Midbrain (tissue), 1 donor: ENCODE measurements around the gene C5orf58.

Source experiments
- DNase-seq: peaks from one replicate; lab custom pipeline; 2025; lab: John Stamatoyannopoulos, UW

Gene C5orf58, protein sequence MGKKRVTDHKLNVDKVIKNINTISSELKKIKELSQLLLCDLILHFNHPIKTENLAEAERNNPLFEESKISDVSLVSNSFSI

DNA sequence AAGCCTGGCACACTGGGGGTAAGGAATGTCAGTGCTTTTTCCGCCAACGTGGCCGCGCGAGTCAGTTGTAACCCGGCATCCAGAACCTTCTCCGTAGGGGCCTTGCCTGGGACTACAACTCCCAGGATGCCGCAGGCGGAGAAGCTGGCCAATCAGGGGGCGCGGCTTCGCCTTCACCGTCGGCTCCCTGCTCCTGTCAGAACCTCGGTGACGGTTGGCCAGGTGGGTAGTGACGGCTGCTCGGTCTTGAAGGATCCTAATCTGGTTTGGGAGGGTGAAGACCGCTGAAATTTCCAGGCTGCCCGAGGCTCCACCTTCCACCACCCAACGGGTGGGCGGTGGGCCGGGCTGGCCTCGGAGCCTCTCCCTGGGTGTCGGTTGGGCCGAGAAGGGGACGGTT, at the start of gene C5orf58:
TSS of gene C5orf58 (plus strand) at position 200 of the 400 bp plus-strand sequence. CDS start 1,992 bp downstream, outside the sequence.
- no peak for DNase-seq

DNA sequence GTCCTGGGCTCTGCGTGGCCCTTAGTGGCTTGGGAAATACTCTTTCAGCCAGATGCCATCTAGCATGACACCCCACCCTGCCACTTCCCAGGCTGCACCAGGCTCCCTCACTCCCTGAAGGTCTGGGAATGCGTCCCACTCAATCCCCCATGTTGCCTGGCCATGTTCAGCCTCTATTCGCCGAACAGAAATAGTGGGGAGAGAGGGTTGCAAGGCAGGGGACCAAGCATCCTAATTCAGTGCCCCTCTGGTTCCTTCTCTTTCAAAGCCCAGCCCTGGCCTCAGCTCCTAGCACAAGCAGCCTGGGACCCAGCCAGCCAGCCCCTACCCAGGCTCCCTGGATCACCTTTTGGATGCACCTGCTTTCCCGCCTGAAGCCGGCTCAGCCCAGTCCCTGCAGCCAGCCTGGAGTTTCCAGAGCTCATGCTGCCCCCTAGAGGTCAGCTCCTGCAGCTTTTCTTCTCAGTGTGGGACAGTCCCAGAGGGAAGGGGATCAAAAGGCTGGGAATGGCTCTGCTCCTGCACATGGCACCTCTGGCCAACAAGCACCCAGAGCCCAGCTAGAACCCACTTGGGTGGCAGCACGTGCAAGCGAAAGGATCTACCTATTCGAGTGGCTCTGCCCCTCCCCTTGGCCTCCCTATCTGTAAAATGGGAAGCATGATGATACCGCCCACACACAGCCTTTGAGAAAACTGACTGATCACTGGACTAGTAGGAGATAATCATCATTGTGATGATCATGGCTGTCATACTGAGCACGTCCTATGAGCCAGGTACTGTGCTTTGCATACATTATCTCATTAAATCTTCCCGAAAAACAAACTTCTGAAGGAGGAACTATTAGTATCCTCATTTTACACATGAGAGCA, 48.7 kb upstream of the C5orf58 start:
- peak; percentile 60 for DNase-seq

DNA sequence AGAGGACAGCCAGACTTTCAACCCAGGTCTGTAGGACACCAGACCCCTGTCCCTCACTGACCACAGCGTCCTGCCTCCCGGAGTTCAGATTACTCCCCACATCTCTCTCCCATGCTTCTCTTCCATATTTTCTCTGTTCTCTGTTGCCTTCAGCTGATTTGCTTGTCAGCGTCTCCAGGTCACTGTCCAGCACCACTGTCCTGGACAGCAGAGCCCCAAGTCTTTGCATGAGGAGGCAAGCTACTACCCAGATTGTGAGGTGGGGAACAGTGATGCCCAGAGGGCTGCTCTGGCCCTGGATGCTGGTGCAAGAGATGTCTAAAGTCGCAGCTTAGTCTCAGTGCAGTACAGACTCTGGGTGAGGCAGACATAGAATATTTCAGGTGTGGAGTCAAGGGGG, 48.0 kb upstream of the C5orf58 start:
- no peak for DNase-seq

GRCh38 chr5:170186156-170186555, 46.6 kb upstream of the C5orf58 start:
- no peak for DNase-seq

GRCh38 chr5:170186856-170187255, 45.9 kb upstream of the C5orf58 start:
- no peak for DNase-seq

DNA sequence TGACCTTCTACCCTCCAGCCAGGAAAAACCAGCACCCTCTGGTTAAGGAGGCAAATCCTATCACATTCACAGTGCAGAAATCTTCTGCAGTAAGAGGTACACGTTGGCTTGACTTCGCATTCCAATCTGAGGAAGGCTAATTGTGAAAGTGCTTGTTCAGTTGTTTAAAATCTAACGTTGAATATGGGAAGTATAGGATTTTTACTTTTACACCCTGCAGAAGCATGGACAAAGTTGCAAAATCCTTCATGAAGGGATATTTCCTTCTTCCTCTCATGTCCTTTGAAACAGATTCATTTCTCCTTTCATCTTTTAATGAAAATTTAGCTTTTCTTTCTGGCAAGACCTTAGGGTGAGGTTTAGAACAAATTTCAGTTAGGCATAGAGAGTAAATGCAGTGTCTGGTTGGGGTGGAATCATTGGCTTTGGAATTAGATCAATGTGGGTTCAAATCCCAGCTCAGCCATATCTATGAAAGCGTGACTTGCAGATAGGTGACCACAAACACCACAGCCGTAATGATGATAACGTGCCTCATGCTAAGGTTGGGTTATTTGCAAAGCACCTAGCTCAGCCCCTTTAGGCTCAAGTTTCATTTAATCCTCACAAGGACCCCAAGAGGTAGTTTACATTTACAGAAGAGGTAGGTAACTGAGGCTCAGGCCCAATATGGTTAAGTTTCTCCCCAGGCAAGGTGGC, 42.2 kb upstream of the C5orf58 start:
- no peak for DNase-seq

- no peak for DNase-seq
Observed at GRCh38 chr5:170192829-170193228, 40.0 kb upstream of the C5orf58 start.

GRCh38 chr5:170195961-170196360, 36.8 kb upstream of the C5orf58 start:
- no peak for DNase-seq

GRCh38 chr5:170200876-170201275, 31.9 kb upstream of the C5orf58 start:
- DNase-seq = no peak

GRCh38 chr5:170201311-170201710, 31.5 kb upstream of the C5orf58 start:
- DNase-seq = no peak

DNA sequence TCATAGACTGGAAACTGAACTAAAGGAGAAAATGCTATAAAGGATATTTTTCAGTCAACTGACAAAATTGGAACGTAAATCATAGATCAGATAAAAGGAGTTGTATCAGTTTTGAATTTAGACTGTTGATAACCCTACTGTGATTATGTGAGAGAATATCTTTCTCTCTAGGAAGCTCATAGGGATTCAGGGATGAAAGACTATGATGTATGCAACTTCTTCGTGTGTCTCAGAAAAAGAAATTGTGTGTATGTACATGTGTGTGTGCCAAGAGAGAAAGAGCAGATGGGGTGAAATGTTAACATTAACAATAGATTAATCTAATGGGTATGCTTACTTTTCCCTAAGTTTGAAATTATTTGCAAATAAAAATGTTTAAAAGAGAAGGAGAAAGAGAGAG, 30.7 kb upstream of the C5orf58 start:
- DNase-seq = no peak

DNA sequence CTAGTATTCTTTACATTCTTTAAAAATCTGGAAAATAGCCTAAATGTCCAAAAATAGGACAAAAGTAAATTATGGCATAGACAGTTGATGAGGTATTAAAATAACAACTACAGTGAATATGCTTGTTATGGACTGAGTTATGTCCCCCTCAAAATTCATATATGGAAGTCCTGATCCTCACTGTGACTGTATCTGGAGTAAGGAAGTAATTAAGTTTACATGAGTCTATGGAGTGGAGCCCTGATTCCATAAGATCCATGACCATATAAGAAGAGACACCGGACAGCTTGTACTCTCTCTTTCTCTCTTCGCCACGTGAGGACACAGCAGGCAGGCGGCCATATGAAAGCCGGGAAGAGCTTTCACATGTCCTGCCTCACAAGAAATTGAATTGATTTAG, 28.6 kb upstream of the C5orf58 start:
- DNase-seq = no peak

- no peak for DNase-seq
Observed at GRCh38 chr5:170206216-170206615, 26.6 kb upstream of the C5orf58 start.

GRCh38 chr5:170206958-170207357, 25.8 kb upstream of the C5orf58 start:
- DNase-seq = no peak

DNA sequence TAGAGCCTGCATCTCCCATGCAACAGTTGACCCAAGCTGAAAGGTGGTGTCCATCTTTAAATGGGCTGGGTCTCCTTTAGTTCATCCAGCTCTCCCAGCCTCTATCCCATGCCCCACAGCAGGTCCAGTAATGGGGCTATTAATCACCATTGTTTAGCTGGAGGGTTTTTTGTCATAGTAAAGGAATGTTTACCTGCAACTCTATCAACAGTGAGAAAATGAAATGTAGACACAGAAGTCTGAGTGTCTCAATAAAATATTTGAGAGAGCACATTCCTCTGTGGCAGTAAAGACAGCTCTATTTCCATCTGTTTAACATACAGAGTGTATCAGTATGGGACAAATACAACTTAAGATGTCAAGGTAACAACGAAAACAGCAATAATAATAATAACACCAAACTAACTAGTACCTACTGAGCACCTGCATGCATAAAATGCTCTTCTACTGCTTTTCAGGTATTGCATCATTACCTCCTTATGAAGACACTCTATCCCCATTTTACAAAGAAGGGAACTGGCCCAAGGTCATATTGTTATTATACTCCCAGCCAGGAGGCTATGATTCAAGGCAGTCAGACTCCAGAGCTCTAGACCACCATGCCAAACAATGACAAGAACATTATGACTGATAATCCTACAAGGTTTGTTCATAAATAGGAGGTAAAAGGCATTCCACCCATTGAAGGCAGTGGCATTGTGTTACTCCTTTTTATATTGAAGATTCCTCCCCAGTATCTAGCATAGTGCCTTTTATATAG, 21.0 kb upstream of the C5orf58 start:
- DNase-seq = no peak

DNA sequence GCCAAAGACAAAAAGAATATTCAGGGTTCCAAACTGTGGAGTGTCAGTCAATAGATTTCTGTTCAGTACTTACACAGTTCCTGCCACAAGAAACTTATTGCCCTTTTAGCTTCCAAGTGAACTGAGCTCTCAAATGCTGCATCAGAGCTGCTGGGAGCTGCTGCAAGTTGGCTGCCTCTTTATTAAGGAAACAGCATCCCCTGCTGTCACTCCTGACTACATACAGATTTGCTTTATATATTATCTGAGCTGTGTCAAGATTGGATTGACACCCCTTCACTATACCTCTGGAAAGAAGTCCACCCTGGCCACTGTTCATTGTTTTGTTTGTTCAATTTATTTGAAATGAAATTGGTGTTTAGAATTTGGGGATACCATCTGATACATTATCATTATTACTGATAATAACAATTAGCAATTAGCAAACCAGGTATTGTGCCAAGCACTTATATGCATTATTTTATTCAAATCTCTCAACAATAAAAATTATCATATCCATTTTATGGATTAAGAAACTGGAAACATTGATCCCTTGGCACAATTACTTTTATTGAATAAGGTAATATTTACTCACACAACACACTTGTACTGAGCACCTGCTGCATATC, 16.4 kb upstream of the C5orf58 start:
- peak; percentile 41 for DNase-seq

DNA sequence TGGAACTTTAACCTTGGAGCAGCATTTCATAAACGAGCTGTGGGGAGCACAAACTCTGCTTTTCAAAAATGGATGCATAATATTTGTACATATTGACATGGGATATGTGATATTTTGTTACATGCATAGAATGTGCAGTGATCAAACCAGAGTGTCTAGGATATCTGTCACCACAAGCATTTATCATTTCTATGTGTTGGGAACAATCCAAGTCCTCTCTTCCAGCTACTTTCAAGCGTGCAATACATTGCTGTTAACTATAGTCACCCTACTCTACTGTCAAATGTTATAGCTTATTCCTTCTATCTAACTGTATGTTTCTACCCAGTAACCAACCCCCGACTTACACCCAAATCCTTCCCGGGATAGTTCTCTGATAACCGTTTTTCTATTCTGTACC, 15.0 kb upstream of the C5orf58 start:
- DNase-seq = no peak

GRCh38 chr5:170218726-170219125, 14.1 kb upstream of the C5orf58 start:
- no peak for DNase-seq

GRCh38 chr5:170219615-170220014, 13.2 kb upstream of the C5orf58 start:
- DNase-seq = no peak

- DNase-seq = no peak
Observed at GRCh38 chr5:170220191-170220590, 12.6 kb upstream of the C5orf58 start.

- peak; percentile 64 for DNase-seq
Observed at GRCh38 chr5:170221327-170221741, 11.5 kb upstream of the C5orf58 start.

DNA sequence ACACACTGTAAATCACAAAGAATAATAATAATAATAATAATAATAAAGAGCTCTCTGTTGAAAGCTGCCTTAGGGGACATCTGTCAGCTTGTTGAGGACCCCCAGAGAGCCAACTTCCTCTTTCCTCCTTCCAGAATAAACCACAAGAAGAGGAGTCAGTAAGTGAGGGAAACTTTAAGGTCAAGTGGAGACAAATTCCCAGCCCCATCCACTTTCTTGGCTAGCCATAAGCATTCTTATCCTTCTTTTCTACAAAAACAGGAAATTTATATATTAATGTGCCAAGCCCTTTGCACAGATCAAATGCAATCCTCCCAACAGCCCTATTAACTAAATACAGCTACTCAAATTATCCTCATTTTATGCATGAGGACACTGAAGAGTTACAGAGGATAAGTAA, 9.4 kb upstream of the C5orf58 start:
- no peak for DNase-seq
